Activated CD8-positive, alpha-beta T cell treated with anti-CD3 and anti-CD28 coated beads, Interleukin-2, amount 10 ng/mL, durations not matched to agents 7 days and 5 days (primary cell): ENCODE measurements around the gene SLC9A9. TPM values are rescaled to one million over a fixed set of nuclear protein-coding genes. Genes with fewer than 3 reads are reported as not detected.
"Not testable (repeated sequence)": the region's sequence is repeated elsewhere in the genome, so short reads cannot be mapped to it uniquely, and the experiment has no call there.

Experiments
- ATAC-seq: fragments of 150-1000 bp; cut with Tn5 transposase; one replicate; pipeline ENCODE4 v1.10.0; 2021; ENCODE audit warnings: moderate library complexity
- CTCF ChIA-PET: fragments of 350-600 bp; sonication (Branson Sonifier 250); formaldehyde crosslinking; loops from one replicate; lab custom pipeline; 2021; ENCODE audit warnings: antibody characterized with exemption; lab: Charles Lee
- POLR2A ChIA-PET: fragments of 350-600 bp; sonication (Branson Sonifier 250); formaldehyde crosslinking; loops from one replicate; lab custom pipeline; 2021; ENCODE audit warnings: antibody characterized with exemption; lab: Charles Lee
- DNase-seq: peaks from one replicate; pipeline ENCODE4 v3.0.0-alpha.2; 2020
- H3K27ac Mint-ChIP-seq: one replicate; pipeline ENCODE4 v1.8.0; 2021; ENCODE audit warnings: mild to moderate bottlenecking, mixed read lengths
- H3K27me3 Mint-ChIP-seq: one replicate; pipeline ENCODE4 v1.8.0; 2021; ENCODE audit warnings: low read depth, mixed read lengths
- H3K36me3 Mint-ChIP-seq: one replicate; pipeline ENCODE4 v1.8.0; 2021; ENCODE audit warnings: low read depth, mixed read lengths
- H3K4me1 Mint-ChIP-seq: one replicate; pipeline ENCODE4 v1.8.0; 2021; ENCODE audit warnings: low read depth, mixed read lengths
- H3K4me3 Mint-ChIP-seq: one replicate; pipeline ENCODE4 v1.8.0; 2021; ENCODE audit warnings: mild to moderate bottlenecking, mixed read lengths
- H3K9me3 Mint-ChIP-seq: one replicate; pipeline ENCODE4 v1.8.0; 2022; ENCODE audit warnings: mixed read lengths; ENCODE audit not compliant: insufficient read depth
- total RNA-seq, 2 experiments: library from RNA; stranded (reverse); gene quantifications; one replicate each; pipeline ENCODE4 v1.2.3, GENCODE V29; 2021

The SLC9A9 gene
- total RNA-seq, 2 experiments from 2014 or later, result 6.6 to 7.4 TPM

DNA sequence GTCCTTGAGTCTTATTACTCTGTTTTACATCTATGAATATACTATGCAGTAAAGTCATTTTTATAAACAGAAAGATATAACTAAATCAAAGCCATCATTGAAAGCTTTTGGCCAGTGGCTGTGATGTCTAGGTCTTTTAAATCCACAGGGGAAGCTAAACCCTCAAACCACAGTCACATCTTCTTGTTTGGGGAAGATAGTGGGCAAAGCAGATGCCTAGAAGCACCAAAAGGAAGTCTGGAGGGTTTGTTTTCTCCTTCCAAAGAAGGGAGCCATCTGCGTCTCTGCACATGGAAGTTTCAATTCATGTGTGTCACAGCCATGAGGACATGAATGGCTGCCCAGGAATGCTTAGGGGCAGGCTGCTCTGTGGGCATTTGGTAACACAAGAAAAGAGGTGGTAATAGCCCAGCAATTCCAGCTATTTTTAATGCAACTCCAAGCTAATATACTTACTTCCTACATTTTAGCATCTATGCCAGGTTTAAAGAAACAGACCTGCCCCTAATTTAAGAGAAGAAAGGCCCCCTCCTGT, 322.2 kb downstream of the SLC9A9 start:
- H3K36me3 Mint-ChIP-seq, result no peaks in the 10 kb centered on the region
- H3K27ac Mint-ChIP-seq, result no peak overlapping the region
- H3K27me3 Mint-ChIP-seq, result no peaks in the 10 kb centered on the region
- POLR2A ChIA-PET, result no interaction called here
- no peak overlapping the region for H3K4me3 Mint-ChIP-seq
- ATAC-seq (no peak), DNase-seq (no peak)
- H3K9me3 Mint-ChIP-seq, result no peaks in the 10 kb centered on the region
- CTCF ChIA-PET, result no interaction called here
- H3K4me1 Mint-ChIP-seq, result peaks cover 4% of the 10 kb centered on the region

DNA sequence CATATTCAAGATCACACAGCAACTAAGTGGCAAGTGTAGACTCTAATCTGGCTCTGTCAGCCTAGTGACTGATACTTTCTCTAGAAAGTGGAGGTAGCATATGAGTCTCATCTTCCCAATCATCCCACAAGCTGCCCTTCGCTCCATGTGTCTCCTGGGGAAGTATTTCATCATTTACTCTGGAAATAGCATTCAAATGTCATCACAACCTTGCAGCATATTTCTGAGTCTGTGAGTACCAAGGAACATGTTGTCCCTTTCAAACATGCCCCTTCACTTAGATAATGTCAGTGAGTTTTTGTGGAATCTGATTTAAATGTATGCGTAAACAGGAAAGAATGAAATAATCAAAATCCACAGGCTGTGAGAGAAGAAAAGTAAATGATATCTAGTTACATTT, 322.9 kb downstream of the SLC9A9 start:
- Mint-ChIP-seq H3K4me1 (peaks cover 4% of the 10 kb centered on the region), H3K27me3 (no peaks in the 10 kb centered on the region), H3K9me3 (no peaks in the 10 kb centered on the region), H3K27ac (no peak overlapping the region), H3K4me3 (no peak overlapping the region), H3K36me3 (no peaks in the 10 kb centered on the region)
- ATAC-seq (no peak), DNase-seq (no peak)
- ChIA-PET CTCF (no interaction called here), POLR2A (no interaction called here)

DNA sequence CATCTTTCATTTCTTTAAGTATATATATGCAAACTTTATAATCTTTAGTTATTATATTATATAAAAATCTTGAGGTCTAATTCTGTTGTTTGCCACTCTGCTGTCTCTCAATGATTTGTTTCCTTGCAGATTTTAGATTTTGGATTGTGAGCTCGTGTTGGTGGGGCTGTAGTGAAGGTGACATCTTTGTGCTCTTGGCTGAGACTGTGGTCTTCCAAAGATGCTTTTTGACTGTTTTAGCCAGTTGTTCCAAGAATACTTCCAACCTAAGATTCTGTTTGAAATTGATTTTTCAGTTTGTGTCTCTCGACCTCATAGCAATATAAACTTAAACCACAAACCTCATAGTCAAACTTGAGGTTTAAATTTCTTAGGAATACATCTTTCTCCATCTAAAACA, 326.5 kb downstream of the SLC9A9 start:
- H3K4me3 Mint-ChIP-seq, result no peak overlapping the region
- ChIA-PET POLR2A (no interaction called here), CTCF (no interaction called here)
- no peak for ATAC-seq
- DNase-seq, result no peak
- no peak overlapping the region for H3K27ac Mint-ChIP-seq
- no peaks in the 10 kb centered on the region for H3K9me3 Mint-ChIP-seq
- H3K4me1 Mint-ChIP-seq, result no peaks in the 10 kb centered on the region
- H3K27me3 Mint-ChIP-seq, result no peaks in the 10 kb centered on the region
- H3K36me3 Mint-ChIP-seq, result no peaks in the 10 kb centered on the region

DNA sequence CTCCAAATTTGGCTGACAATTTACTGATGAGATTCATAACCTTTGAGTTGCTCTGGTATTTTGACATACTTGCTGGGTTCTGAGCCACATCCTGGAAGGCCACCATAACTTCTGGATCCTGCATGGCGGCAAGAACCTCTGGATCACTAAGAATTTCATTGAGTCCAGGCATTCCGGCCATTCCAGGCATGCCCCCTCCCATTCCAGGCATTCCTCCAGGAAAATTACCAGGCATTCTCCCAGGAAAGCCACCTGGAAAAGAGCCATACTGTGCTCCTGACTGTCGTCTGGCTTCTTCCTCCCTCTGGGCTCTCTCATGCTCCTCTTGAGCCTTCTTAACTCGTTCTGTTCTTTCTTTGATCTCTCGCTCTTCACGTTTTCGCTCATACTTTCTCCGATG, 331.1 kb downstream of the SLC9A9 start:
- H3K27ac Mint-ChIP-seq, ATAC-seq, DNase-seq: not testable (repeated sequence)

DNA sequence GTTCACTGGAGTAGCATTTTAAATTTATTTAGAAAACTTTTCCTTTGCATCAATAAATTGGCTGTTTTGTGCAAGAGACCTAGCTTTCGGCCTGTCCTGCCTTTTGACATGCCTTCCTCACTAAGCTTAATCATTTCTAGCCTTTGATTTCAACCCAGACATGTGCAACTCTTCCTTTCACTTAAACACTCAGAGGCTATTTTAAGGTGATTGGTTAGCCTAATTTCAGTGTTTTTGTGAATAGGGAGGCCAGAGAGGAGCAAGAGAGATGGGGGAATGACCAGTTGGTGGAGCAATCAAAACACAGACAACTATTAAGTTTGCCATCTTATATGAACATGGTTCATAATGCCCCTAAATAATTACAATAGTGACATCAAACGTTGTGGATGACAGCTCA, 333.4 kb downstream of the SLC9A9 start:
- DNase-seq, result no peak
- Mint-ChIP-seq H3K4me3 (no peak overlapping the region), H3K27ac (no peak overlapping the region), H3K36me3 (no peaks in the 10 kb centered on the region), H3K9me3 (no peaks in the 10 kb centered on the region), H3K4me1 (no peaks in the 10 kb centered on the region), H3K27me3 (no peaks in the 10 kb centered on the region)
- ATAC-seq, result no peak
- POLR2A ChIA-PET, result no interaction called here
- CTCF ChIA-PET, result no interaction called here

More for the DNA sequence above, 331.1 kb downstream of the SLC9A9 start:
- H3K4me3 Mint-ChIP-seq, H3K9me3 Mint-ChIP-seq, CTCF ChIA-PET, H3K36me3 Mint-ChIP-seq, POLR2A ChIA-PET, H3K4me1 Mint-ChIP-seq, H3K27me3 Mint-ChIP-seq: not testable (repeated sequence)

DNA sequence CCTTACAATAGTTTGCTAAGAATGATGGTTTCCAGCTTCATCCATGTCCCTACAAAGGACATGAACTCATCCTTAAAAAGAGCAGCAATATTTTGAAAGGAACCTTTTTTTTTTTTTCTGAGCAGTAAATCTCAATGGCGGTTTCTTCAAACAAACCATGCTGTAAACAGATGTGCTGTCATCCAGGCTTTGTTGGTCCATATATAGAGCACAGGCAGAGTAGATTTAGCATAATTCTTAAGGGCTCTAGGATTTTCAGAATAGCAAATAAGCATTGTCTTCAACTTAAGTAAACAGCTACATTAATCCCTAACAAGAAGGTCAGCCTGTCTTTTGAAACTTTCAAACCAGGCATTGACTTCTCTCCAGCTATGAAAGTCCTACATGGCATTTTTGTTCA, 334.2 kb downstream of the SLC9A9 start:
- CTCF ChIA-PET, result no interaction called here
- Mint-ChIP-seq H3K4me3 (no peak overlapping the region), H3K36me3 (no peaks in the 10 kb centered on the region), H3K27ac (no peak overlapping the region), H3K4me1 (no peaks in the 10 kb centered on the region), H3K27me3 (no peaks in the 10 kb centered on the region), H3K9me3 (no peaks in the 10 kb centered on the region)
- no peak for ATAC-seq
- no peak for DNase-seq
- POLR2A ChIA-PET, result no interaction called here

DNA sequence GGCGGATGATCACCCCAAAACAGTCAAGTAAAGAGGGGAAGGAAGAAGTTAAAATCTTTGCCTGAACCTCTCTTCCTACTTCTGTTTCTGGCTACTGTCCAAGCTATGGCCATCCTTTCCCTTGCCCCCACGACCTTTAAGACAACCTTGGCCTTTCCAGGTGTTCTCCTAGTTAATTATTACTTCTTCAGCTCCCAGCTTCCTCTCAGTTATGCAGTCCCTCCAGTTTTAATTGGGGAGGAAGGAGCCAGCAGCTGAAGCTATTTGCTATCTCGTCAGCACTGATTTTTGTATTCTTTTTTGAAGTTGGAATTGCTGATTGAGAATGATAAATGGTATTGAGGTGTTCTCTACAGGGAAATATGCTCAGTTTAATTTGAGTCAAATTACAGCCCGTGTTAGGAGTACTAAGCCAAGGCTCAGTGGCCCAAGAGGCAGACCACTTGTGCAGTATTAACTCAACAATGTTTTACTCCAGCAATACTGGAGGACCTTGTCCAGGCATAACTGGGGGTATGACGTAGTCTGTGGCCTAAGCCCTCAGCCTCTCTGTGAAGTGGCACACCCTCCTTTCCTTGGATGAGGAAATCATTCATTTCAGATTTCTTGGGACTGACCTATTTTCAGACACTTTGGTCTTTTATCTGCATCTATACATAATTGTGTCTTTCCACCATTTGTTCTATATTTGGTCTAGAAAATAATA, 336.9 kb downstream of the SLC9A9 start:
- no peaks in the 10 kb centered on the region for H3K4me1 Mint-ChIP-seq
- H3K4me3 Mint-ChIP-seq, result no peak overlapping the region
- CTCF ChIA-PET, result no interaction called here
- POLR2A ChIA-PET, result no interaction called here
- no peak overlapping the region for H3K27ac Mint-ChIP-seq
- ATAC-seq, result no peak
- H3K27me3 Mint-ChIP-seq, result no peaks in the 10 kb centered on the region
- H3K9me3 Mint-ChIP-seq, result no peaks in the 10 kb centered on the region
- no peaks in the 10 kb centered on the region for H3K36me3 Mint-ChIP-seq
- no peak for DNase-seq

DNA sequence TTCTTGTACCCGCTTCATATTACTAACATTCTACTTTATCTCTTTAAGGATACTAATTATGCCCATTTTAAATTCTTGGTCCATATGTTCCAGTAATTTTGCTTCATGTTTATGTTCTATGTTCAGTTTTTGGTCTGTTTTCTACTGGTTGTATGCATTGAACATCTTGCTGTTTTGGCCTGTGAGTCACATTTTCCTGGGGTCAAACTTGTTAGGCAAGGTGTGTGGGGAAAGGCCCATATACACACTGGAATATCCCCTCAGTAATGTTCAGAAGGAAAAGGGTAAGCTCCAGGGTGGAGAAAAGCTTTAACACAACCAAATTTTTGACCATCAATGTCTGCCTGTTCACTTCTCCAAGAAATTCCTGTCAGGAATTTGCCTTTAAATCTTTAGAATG, 337.7 kb downstream of the SLC9A9 start:
- ATAC-seq (no peak), DNase-seq (no peak)
- H3K4me1 Mint-ChIP-seq, result no peaks in the 10 kb centered on the region
- no peaks in the 10 kb centered on the region for H3K27me3 Mint-ChIP-seq
- H3K36me3 Mint-ChIP-seq, result no peaks in the 10 kb centered on the region
- H3K9me3 Mint-ChIP-seq, result no peaks in the 10 kb centered on the region
- H3K4me3 Mint-ChIP-seq, result no peak overlapping the region
- ChIA-PET CTCF (no interaction called here), POLR2A (no interaction called here)
- H3K27ac Mint-ChIP-seq, result no peak overlapping the region

DNA sequence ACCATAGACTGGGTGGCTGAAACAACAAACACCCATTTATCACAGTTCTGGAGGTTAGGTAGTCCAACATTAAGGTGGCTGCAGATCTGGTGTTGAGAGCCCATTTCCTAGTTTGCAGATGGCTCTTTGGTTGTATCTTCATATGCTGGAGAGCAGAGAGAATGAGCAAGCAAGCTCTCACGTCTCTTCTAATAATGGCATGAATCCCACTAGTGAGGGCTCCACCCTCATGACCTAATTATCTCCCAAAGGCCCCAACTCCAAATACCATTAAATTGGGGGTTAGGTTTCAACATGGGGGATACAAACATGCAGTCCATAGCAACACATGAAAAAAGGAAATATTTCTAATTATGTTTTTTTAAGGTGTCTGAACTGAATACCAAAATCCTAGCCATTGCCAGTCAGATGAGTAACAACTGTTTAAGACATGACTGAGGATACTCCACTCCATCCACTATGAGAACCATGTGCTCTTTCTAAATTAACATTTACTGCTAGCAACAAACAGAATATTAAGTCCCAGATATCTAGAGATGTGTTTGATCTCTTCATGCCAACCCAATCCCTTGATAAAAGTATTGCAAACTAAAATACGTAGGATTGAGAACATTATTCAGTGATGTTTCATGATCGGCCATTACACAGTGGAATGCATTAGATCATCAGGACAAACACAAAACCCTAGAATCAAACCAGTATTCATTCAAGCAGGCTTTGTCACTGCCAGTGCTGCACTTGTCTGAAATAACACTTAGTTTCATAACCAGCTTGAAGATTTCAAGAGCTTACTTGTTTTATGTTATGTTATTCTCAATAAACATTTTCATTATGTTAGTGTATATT, 340.3 kb downstream of the SLC9A9 start:
- POLR2A ChIA-PET, result no interaction called here
- H3K27me3 Mint-ChIP-seq, result no peaks in the 10 kb centered on the region

DNA sequence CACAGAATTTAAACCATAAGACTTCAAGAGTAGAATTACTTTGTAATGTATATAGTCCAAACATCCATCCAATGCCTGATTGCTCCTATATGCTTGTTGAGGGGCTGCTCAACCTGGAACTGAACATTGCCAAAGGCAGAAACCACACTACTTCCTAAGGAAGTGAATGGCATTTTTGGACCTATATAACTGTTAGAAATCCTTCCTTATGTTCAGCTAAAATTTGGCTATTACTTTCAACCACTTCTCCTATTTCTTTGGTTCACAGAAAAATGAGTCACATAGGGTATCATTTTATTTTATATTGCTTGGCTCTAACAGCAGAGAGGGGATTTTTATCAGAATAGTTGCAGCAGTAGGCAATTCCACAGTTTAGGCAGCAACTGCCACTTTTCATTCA, 342.1 kb downstream of the SLC9A9 start:
- H3K4me1 Mint-ChIP-seq, result no peaks in the 10 kb centered on the region
- ChIA-PET CTCF (no interaction called here), POLR2A (no interaction called here)
- DNase-seq (no peak), ATAC-seq (no peak)
- no peaks in the 10 kb centered on the region for H3K27me3 Mint-ChIP-seq
- H3K9me3 Mint-ChIP-seq, result no peaks in the 10 kb centered on the region
- H3K36me3 Mint-ChIP-seq, result no peaks in the 10 kb centered on the region
- H3K4me3 Mint-ChIP-seq, result no peak overlapping the region
- H3K27ac Mint-ChIP-seq, result no peak overlapping the region

More for the DNA sequence above, 340.3 kb downstream of the SLC9A9 start:
- H3K36me3 Mint-ChIP-seq, result no peaks in the 10 kb centered on the region
- no peak overlapping the region for H3K27ac Mint-ChIP-seq
- CTCF ChIA-PET, result no interaction called here
- ATAC-seq (no peak), DNase-seq (no peak)
- no peaks in the 10 kb centered on the region for H3K9me3 Mint-ChIP-seq
- H3K4me3 Mint-ChIP-seq, result no peak overlapping the region
- no peaks in the 10 kb centered on the region for H3K4me1 Mint-ChIP-seq

DNA sequence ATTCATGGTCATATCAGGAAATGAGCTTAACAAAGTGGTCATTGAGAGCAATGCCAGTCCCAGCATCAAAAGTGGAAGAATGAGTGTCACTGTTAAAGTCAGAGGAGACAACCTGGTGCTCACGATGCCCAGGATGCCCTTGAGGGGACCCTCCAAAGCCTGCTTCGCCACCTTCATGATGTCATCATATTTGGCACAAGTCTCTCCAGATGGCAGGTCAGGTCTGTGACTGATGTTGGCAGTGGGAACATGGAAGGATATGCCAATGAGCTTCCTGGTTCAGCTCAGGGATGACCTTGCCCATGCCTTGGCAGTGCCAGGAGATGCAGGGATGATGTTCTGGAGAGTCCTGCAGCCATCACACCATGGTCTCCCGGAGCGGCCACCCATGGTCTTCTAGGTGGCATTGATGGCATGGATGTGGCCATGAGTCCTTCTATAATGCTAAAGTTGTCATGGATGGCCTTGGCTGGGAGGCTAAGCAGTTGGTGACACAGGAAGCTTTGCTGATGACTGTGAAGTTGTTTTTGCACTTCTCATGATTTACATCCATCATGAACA, 344.9 kb downstream of the SLC9A9 start:
- Mint-ChIP-seq H3K4me3 (no peak overlapping the region), H3K4me1 (no peaks in the 10 kb centered on the region), H3K27me3 (no peaks in the 10 kb centered on the region), H3K36me3 (no peaks in the 10 kb centered on the region), H3K9me3 (no peaks in the 10 kb centered on the region), H3K27ac (no peak overlapping the region)
- no peak for DNase-seq
- ChIA-PET POLR2A (no interaction called here), CTCF (no interaction called here)
- no peak for ATAC-seq

DNA sequence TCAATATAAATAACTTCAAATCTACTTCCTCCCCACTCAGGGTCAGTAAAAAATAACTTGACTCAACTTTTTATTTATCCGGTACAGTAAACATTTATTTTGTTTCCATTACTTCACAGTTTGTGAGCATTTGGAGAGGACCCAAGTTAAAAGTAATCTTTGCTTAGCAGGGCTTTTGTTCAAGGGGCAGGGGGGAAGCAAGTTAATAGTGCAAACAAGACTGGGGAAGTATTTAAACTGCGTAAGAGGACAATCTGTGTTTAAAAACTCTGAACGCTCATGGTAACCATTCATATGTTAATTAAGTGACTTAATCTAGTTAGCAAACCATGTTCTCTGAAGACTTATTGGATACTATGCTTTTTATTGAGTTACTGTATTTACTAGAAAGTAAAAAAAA, 346.2 kb downstream of the SLC9A9 start:
- DNase-seq (no peak), ATAC-seq (no peak)
- Mint-ChIP-seq H3K4me1 (no peaks in the 10 kb centered on the region), H3K27me3 (no peaks in the 10 kb centered on the region), H3K27ac (no peak overlapping the region), H3K9me3 (no peaks in the 10 kb centered on the region), H3K36me3 (no peaks in the 10 kb centered on the region), H3K4me3 (no peak overlapping the region)
- CTCF ChIA-PET, result no interaction called here
- POLR2A ChIA-PET, result no interaction called here
